ENCODE data around the gene LDLRAD4.

DNA sequence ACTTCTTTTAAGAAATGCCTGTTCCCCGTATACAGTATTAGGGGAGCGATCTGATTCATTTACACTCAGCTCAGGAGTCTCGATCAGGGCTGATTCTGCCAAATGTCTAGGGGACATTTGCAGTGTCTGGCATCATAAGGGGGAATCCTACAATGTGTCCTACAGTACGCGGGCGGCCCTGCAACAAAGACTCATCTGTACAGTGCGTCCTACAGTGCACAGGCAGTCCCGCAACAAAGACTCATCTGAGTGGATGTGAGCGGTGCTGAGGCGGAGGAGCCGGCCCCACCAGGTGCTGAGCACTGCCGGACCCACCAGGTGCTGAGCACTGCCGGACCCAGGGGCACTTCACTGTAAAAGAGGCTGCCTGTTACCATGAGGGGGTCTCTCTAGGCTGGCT lies 405.3 kb downstream of the LDLRAD4 start:
- TF ChIP-seq, protein P1, sequence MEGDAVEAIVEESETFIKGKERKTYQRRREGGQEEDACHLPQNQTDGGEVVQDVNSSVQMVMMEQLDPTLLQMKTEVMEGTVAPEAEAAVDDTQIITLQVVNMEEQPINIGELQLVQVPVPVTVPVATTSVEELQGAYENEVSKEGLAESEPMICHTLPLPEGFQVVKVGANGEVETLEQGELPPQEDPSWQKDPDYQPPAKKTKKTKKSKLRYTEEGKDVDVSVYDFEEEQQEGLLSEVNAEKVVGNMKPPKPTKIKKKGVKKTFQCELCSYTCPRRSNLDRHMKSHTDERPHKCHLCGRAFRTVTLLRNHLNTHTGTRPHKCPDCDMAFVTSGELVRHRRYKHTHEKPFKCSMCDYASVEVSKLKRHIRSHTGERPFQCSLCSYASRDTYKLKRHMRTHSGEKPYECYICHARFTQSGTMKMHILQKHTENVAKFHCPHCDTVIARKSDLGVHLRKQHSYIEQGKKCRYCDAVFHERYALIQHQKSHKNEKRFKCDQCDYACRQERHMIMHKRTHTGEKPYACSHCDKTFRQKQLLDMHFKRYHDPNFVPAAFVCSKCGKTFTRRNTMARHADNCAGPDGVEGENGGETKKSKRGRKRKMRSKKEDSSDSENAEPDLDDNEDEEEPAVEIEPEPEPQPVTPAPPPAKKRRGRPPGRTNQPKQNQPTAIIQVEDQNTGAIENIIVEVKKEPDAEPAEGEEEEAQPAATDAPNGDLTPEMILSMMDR (IDR thresholded peaks at IDR 0.05): no peak
- TF ChIP-seq EZH2 (IDR thresholded peaks at IDR 0.05; ENCODE audit: borderline replicate concordance, insufficient read depth, low read depth, low read length, poor library complexity, severe bottlenecking): no peak
